OCI-LY7 (cell line): Measurements from ENCODE around the gene ULK1. TPM values are rescaled to one million over a fixed set of nuclear protein-coding genes. Genes with fewer than 3 reads are reported as not detected.

ENCODE experiments used
- BruUV-seq: library from RNA; stranded (reverse); fragments of 400-500 nt; replicated peaks from 2 replicates; lab custom pipeline; 2021; lab: Mats Ljungman, UMichigan
- CTCF ChIA-PET: fragments of 300-600 bp; sonication (Branson Sonifier 250); formaldehyde crosslinking; loops from one replicate; lab custom pipeline; 2022; ENCODE audit warnings: antibody characterized with exemption; ENCODE audit not compliant: unreplicated experiment; lab: Charles Lee
- POLR2A ChIA-PET: fragments of 300-600 bp; sonication (Branson Sonifier 250); formaldehyde crosslinking; loops from one replicate; lab custom pipeline; 2022; ENCODE audit warnings: antibody characterized with exemption; lab: Charles Lee
- DNase-seq: peaks from one replicate; pipeline ENCODE4 v3.0.0-alpha.2; 2015; ENCODE audit warnings: low spot score
- H2AFZ ChIP-seq: fragments of 200-600 bp; sonication (generic), shearing (Covaris generic); 2 replicates; pipeline ENCODE4 v1.6.1; 2014; ENCODE audit warnings: mild to moderate bottlenecking, antibody characterized with exemption, low read length, moderate library complexity
- H3K27ac ChIP-seq: fragments of 200-600 bp; sonication (generic); 2 replicates; pipeline ENCODE4 v1.5.1; 2014; ENCODE audit warnings: mixed run types, low read depth, mild to moderate bottlenecking, moderate library complexity, low read length, inconsistent platforms; ENCODE audit not compliant: poor library complexity, severe bottlenecking
- H3K36me3 ChIP-seq: fragments of 200-600 bp; sonication (generic); 2 replicates; pipeline ENCODE4 v1.6.1; 2014; ENCODE audit warnings: mild to moderate bottlenecking, antibody characterized with exemption, low read length, moderate library complexity, mixed read lengths; ENCODE audit not compliant: insufficient read depth
- H3K4me1 ChIP-seq: fragments of 200-600 bp; sonication (generic); 2 replicates; pipeline ENCODE4 v1.5.1; 2014; ENCODE audit warnings: mild to moderate bottlenecking, low read length; ENCODE audit not compliant: insufficient read depth, poor library complexity, severe bottlenecking
- H3K4me2 ChIP-seq: fragments of 200-600 bp; sonication (generic); 2 replicates; pipeline ENCODE4 v1.6.1; 2014; ENCODE audit warnings: mild to moderate bottlenecking, low read length
- H3K4me3 ChIP-seq: fragments of 200-600 bp; sonication (generic); 2 replicates; pipeline ENCODE4 v1.5.1; 2014; ENCODE audit warnings: mild to moderate bottlenecking, low read depth, low read length; ENCODE audit not compliant: poor library complexity, severe bottlenecking
- H3K79me2 ChIP-seq: fragments of 200-600 bp; sonication (generic); 2 replicates; pipeline ENCODE4 v1.6.1; 2016; ENCODE audit warnings: low read depth, mild to moderate bottlenecking, low read length, moderate library complexity, mixed read lengths; ENCODE audit not compliant: insufficient read depth
- H3K9me2 ChIP-seq: fragments of 200-600 bp; sonication (generic); 2 replicates; pipeline ENCODE4 v1.6.1; 2016; ENCODE audit warnings: mild to moderate bottlenecking, low read length, mixed read lengths; ENCODE audit not compliant: insufficient read depth
- H3K9me3 ChIP-seq: fragments of 200-600 bp; sonication (generic); 2 replicates; pipeline ENCODE4 v1.6.1; 2014; ENCODE audit warnings: mild to moderate bottlenecking, mixed run types, low read length, mixed read lengths
- H4K20me1 ChIP-seq: fragments of 200-600 bp; sonication (generic); 2 replicates; pipeline ENCODE4 v1.6.1; 2014; ENCODE audit warnings: mild to moderate bottlenecking, antibody characterized with exemption, low read length, moderate library complexity, mixed read lengths; ENCODE audit not compliant: insufficient read depth
- EZH2phosphoT487 ChIP-seq: fragments of 200-600 bp; sonication (generic); IDR thresholded peaks from 2 replicates; pipeline ENCODE4 v1.6.1; 2018; ENCODE audit warnings: low read depth, borderline replicate concordance, mild to moderate bottlenecking, mixed run types, antibody characterized with exemption, low read length, moderate library complexity, mixed read lengths
- intact Hi-C: fragments of 100-400 bp; cut with micrococcal nuclease; formaldehyde crosslinking; loops from one replicate; pipeline ENCODE4 v1.10.0; 2022; ENCODE audit not compliant: unreplicated experiment
- total RNA-seq, 2 experiments: library from RNA; depleted of rRNA in 1 of 2; stranded (reverse); fragments of >200 nt in 1 of 2; shearing (Covaris generic) in 1 of 2; gene quantifications; 2 replicates each; pipeline ENCODE4 v1.2.3, GENCODE V29; 2014 to 2022
- TF ChIP-seq, protein P1 (sequence below): fragments of 200-600 bp; sonication (generic); conservative IDR thresholded peaks from 2 replicates; pipeline ENCODE4 v1.5.1; 2014; ENCODE audit warnings: mild to moderate bottlenecking, antibody characterized with exemption, low read length, moderate library complexity, mixed read lengths

Gene ULK1
- total RNA-seq, 2 experiments from 2014 or later, result 4.3 to 15.5 TPM

DNA sequence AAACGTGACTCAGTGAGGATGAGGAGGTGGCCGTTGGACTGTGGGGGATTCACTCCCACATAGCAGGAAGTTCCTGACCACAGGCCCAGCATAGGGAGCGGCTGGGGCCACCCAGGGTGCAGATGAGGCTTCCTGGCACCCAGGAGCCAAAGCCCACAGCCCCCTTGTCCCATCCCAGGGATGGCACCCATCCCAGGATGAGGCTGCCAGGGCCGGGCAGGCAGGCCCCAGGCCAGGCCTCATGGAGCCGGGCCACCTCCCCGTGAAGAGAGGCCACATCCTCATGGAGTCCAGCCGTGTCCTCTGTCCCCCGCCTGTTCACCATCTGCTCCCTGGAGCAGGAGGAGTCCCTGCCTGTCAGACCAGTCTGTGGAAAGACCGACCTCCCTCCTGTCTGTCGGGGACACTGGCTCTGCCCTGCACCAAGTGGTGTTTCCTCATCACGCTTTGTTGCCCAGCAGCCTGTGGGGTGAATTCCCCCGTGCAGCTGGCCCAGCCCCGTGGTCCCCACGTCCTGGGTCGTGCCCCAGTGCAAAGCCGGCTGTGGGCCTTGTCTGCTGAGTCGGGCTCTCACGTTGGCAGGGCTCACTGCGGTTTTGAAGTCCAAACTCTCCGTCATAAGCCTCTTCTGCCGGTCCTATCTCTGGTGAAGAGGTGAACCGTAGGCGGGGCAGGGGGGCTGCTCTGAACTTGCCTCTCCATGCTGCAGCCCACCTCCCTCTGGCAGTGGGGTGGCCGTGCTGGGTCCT lies 41.7 kb upstream of the ULK1 start:
- intact Hi-C loops, result loop anchor here (5.0 kb wide), 1 partner anchor 150 kb away; no protein-coding TSS in a partner anchor
- POLR2A ChIA-PET, result interaction anchor here (0.6 kb wide), 1 partner anchor 997 kb away, joined by 3 read pairs; no protein-coding TSS in a partner anchor

DNA sequence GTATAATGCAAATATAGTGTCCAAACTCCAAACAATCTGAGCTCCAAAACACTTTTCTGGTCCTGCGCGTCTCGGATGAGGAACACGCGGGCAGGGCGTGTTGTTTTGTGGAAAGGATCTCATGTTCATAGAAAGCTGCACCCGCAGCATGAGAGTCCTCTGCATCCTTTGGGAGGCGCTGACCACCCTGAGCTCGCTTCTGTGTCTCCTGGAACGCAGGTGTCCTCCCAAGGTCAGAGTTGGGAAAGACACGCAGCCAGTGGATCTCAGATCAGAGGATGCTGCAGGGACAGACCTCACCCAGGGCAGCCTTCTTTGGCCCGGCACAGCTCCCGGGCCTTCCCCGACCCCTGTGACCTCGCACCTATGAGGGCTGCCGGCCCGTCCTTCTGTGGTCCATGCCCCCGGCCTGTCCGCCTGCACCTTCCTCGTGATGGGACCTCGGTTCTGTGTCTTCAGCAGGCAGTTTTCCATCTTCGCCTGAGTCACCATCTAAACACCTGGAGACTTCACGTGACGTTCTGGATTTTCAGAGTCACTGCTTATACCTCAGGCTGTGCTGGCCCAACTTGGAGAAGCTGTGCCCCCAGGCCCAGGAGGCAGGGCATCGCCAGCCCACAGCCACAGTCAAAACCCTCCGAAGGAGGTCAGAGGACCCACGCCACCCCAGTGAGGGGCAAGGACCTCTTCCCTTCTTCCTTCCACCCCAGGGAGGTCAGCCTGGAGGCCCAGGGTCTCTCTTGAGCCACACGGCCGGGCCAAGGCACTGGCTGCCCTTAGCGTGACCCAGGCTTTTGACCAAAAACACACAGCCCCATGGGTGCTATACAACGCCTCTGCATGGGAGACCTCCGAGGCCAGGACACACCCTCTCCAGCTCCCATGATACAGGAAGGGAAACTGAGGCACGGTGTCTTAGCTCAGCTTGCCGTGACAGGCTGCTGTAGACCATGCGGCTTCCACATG lies 40.3 kb upstream of the ULK1 start:
- intact Hi-C loops, result loop anchor here (5.0 kb wide), 1 partner anchor 148 kb away; no protein-coding TSS in a partner anchor
- Histone ChIP-seq H3K9me3 (no peaks in the 10 kb centered on the region), H4K20me1 (no peaks in the 10 kb centered on the region), H3K4me2 (no peak overlapping the region), H3K36me3 (no peaks in the 10 kb centered on the region), H3K9me2 (no peaks in the 10 kb centered on the region), H3K4me3 (no peak overlapping the region), H3K27ac (no peak overlapping the region), H3K4me1 (no peaks in the 10 kb centered on the region), H3K79me2 (no peaks in the 10 kb centered on the region), H2AFZ (no peak overlapping the region)
- BruUV-seq, result no TSS peak
- TF ChIP-seq EZH2phosphoT487, result no peak
- TF ChIP-seq, protein P1, sequence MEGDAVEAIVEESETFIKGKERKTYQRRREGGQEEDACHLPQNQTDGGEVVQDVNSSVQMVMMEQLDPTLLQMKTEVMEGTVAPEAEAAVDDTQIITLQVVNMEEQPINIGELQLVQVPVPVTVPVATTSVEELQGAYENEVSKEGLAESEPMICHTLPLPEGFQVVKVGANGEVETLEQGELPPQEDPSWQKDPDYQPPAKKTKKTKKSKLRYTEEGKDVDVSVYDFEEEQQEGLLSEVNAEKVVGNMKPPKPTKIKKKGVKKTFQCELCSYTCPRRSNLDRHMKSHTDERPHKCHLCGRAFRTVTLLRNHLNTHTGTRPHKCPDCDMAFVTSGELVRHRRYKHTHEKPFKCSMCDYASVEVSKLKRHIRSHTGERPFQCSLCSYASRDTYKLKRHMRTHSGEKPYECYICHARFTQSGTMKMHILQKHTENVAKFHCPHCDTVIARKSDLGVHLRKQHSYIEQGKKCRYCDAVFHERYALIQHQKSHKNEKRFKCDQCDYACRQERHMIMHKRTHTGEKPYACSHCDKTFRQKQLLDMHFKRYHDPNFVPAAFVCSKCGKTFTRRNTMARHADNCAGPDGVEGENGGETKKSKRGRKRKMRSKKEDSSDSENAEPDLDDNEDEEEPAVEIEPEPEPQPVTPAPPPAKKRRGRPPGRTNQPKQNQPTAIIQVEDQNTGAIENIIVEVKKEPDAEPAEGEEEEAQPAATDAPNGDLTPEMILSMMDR, result no peak
- POLR2A ChIA-PET, result no interaction called here
- DNase-seq, result no peak
- CTCF ChIA-PET, result no interaction called here

More for the DNA sequence above, 41.7 kb upstream of the ULK1 start:
- TF ChIP-seq EZH2phosphoT487, result no peak
- TF ChIP-seq, protein P1, result no peak
- Histone ChIP-seq H3K9me2 (no peaks in the 10 kb centered on the region), H3K4me1 (no peaks in the 10 kb centered on the region), H3K9me3 (no peaks in the 10 kb centered on the region), H2AFZ (no peak overlapping the region), H3K27ac (no peak overlapping the region), H3K4me2 (no peak overlapping the region), H3K36me3 (no peaks in the 10 kb centered on the region), H4K20me1 (no peaks in the 10 kb centered on the region), H3K79me2 (no peaks in the 10 kb centered on the region), H3K4me3 (no peak overlapping the region)
- no peak for DNase-seq
- CTCF ChIA-PET, result no interaction called here
- no TSS peak for BruUV-seq
